K562 (cell line): ENCODE data around the gene TANC1. TPM values are rescaled to one million over a fixed set of nuclear protein-coding genes. Genes with fewer than 3 reads are reported as not detected.

Source experiments
- BRD9 ChIP-seq: fragments of 450-650 bp; IDR thresholded peaks from 2 replicates; pipeline ENCODE4 v1.6.1; 2018; ENCODE audit warnings: low read depth; ENCODE audit not compliant: partially characterized antibody
- E2F1 ChIP-seq: sonication (generic); formaldehyde crosslinking; IDR thresholded peaks from 2 replicates; pipeline ENCODE4 v1.8.1; 2023; ENCODE audit warnings: mild to moderate bottlenecking, missing genetic modification reagents, moderate library complexity
- ELK1 ChIP-seq: sonication (generic); formaldehyde crosslinking; IDR thresholded peaks from 2 replicates; pipeline ENCODE4 v1.8.1; 2022; ENCODE audit warnings: missing genetic modification reagents
- HCFC1 ChIP-seq: IDR thresholded peaks from 2 replicates; pipeline ENCODE4 v1.6.1; 2012; ENCODE audit warnings: low read depth, low read length, improper control_type of control experiment
- HMGXB4 ChIP-seq: sonication (generic); formaldehyde crosslinking; IDR thresholded peaks from 2 replicates; pipeline ENCODE4 v1.8.1; 2023; ENCODE audit warnings: mild to moderate bottlenecking, missing genetic modification reagents
- HOMEZ ChIP-seq: fragments of 250-450 bp; sonication (Bioruptor Pico); IDR thresholded peaks from 2 replicates; pipeline ENCODE4 v1.4.0; 2020; ENCODE audit warnings: mild to moderate bottlenecking, moderate library complexity
- KAT8 ChIP-seq: fragments of 450-650 bp; IDR thresholded peaks from 2 replicates; pipeline ENCODE4 v1.6.1; 2016; ENCODE audit warnings: low read depth, mild to moderate bottlenecking
- NFATC3 ChIP-seq: fragments of 450-650 bp; IDR thresholded peaks from 2 replicates; pipeline ENCODE4 v1.6.1; 2017; ENCODE audit warnings: mild to moderate bottlenecking
- NFIX ChIP-seq: fragments of 250-450 bp; sonication (Bioruptor Pico); IDR thresholded peaks from 2 replicates; pipeline ENCODE4 v1.4.0; 2020; ENCODE audit warnings: low read depth, mild to moderate bottlenecking, moderate library complexity
- PATZ1 ChIP-seq: fragments of 250-450 bp; sonication (Bioruptor Pico); IDR thresholded peaks from 2 replicates; pipeline ENCODE4 v1.5.0; 2020; ENCODE audit warnings: mild to moderate bottlenecking, borderline replicate concordance
- PURB ChIP-seq: sonication (generic); formaldehyde crosslinking; IDR thresholded peaks from 2 replicates; pipeline ENCODE4 v1.9.0; 2021; ENCODE audit warnings: low read depth, mild to moderate bottlenecking, missing genetic modification reagents
- SIX5 ChIP-seq, 2 experiments: IDR thresholded peaks; 2 replicates each; pipeline ENCODE4 v1.6.1; 2011; ENCODE audit warnings: low read length in 2 of 2, borderline replicate concordance in 1 of 2, low read depth in 1 of 2, mild to moderate bottlenecking in 1 of 2, moderate library complexity in 1 of 2; ENCODE audit not compliant: insufficient read depth in 1 of 2
- TBL1XR1 ChIP-seq, 2 experiments: IDR thresholded peaks; 2 replicates each; pipeline ENCODE4 v1.6.1; 2012; ENCODE audit warnings: improper control_type of control experiment in 2 of 2, low read length in 2 of 2, mild to moderate bottlenecking in 1 of 2
- TOE1 ChIP-seq, 2 experiments: fragments of 450-650 bp in 1 of 2; sonication (generic) in 1 of 2; formaldehyde crosslinking in 1 of 2; IDR thresholded peaks; 2 replicates each; pipeline versions ENCODE4 v1.7.1 to v1.8.0; 2016 to 2022; ENCODE audit warnings: borderline replicate concordance in 2 of 2, mild to moderate bottlenecking in 2 of 2, antibody characterized with exemption in 1 of 2, inconsistent platforms in 1 of 2, low read depth in 1 of 2, missing genetic modification reagents in 1 of 2, moderate library complexity in 1 of 2
- ZBTB33 ChIP-seq: sonication (generic); formaldehyde crosslinking; IDR thresholded peaks from 2 replicates; pipeline ENCODE4 v1.8.1; 2023; ENCODE audit warnings: mild to moderate bottlenecking, missing genetic modification reagents
- ZNF12 ChIP-seq: sonication (generic); formaldehyde crosslinking; IDR thresholded peaks from 2 replicates; pipeline ENCODE4 v1.4.0; 2020; ENCODE audit warnings: mild to moderate bottlenecking, missing genetic modification reagents
- ZNF217 ChIP-seq: sonication (generic); formaldehyde crosslinking; IDR thresholded peaks from 2 replicates; pipeline ENCODE4 v1.8.0; 2022; ENCODE audit warnings: mild to moderate bottlenecking, missing genetic modification reagents
- ZNF224 ChIP-seq: sonication (generic); formaldehyde crosslinking; IDR thresholded peaks from 2 replicates; pipeline ENCODE4 v1.8.0; 2022; ENCODE audit warnings: mild to moderate bottlenecking, missing genetic modification reagents
- polyA plus RNA-seq, 8 experiments: library from polyadenylated mRNA; depleted of rRNA in 4 of 8; stranded (reverse) in 5 of 8; unstranded in 3 of 8; fragments of >200 nt; fragmentation: Nextera tagmentation in 2 of 8; fragmentation: Illumina TruSeq in 1 of 8; extraction: Ambion mirVana in 2 of 8; extraction: Trizol in 1 of 8; gene quantifications; 2 replicates each; pipeline versions ENCODE4 v1.2.1 to v1.2.3, GENCODE V29; 2011 to 2014; ENCODE audit warnings: inconsistent platforms in 1 of 8, missing spikeins in 1 of 8
- total RNA-seq, 7 experiments: library from RNA; depleted of rRNA in 6 of 7; stranded (reverse); fragments of >200 nt in 6 of 7; fragmentation: Illumina TruSeq in 2 of 7; extraction: Trizol in 2 of 7; gene quantifications; 2 replicates each; pipeline versions ENCODE4 v1.2.1 to v1.2.3, GENCODE V29; 2011 to 2021; ENCODE audit warnings: low replicate concordance in 1 of 7

Gene TANC1
- total and polyA plus RNA-seq, 9 of the 15 experiments (the other 6 are each of a cell fraction or from before 2014, with no cell fraction given), result under 0.01 to 0.20 (median 0.07) TPM; not detected in 1

GRCh38 chr2:159003555-159003954, 35.1 kb downstream of the TANC1 start (continued):
- TF ChIP-seq ZBTB33 (CRISPR knock-in tag) (no peak), ZNF217 (CRISPR knock-in tag) (no peak), HMGXB4 (CRISPR knock-in tag) (no peak), PATZ1 (CRISPR knock-in tag) (no peak), NFATC3 (no peak), ELK1 (CRISPR knock-in tag) (no peak), KAT8 (no peak), ZNF224 (CRISPR knock-in tag) (no peak), NFIX (CRISPR knock-in tag) (no peak), E2F1 (CRISPR knock-in tag) (no peak), TOE1 (IDR thresholded peaks at IDR 0.05; ENCODE audit: borderline replicate concordance) (no peak), TOE1 (CRISPR knock-in tag; IDR thresholded peaks at IDR 0.05; ENCODE audit: borderline replicate concordance, low read depth) (no peak), TBL1XR1 (IDR thresholded peaks at IDR 0.05; ENCODE audit: low read length in 2 of 2) (no peak), HOMEZ (CRISPR knock-in tag) (no peak), PURB (no peak), SIX5 (IDR thresholded peaks at IDR 0.05; ENCODE audit: borderline replicate concordance in 1 of 2, insufficient read depth in 1 of 2, low read depth in 1 of 2, low read length in 2 of 2) (no peak), BRD9 (no peak), HCFC1 (no peak), ZNF12 (CRISPR knock-in tag) (no peak)
